ENCODE measurements around the gene PIK3C2A.

PIK3C2A gene

DNA sequence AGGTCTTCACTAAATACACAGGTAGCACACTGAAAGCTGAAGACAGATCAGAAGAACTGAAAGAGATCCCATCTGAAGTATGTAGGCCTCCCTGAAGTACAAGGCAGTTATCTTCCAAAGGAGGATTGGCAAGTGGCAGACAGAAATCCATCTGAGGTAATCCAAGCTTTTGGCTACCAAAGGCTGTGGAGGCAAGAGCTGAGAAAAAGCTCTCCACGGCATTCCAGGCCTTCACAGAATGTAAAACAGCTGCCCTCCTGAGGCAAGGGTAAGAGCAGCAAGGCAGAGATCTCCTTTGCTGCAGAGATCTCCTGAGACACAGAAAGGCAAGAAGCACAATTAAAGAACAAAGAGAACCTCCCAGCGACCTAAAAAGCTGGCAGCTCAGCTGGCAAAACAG, 19.1 kb downstream of the PIK3C2A start:
- no peak for TF ChIP-seq EGR1 (IDR thresholded peaks at IDR 0.05)
- TF ChIP-seq, protein P1, sequence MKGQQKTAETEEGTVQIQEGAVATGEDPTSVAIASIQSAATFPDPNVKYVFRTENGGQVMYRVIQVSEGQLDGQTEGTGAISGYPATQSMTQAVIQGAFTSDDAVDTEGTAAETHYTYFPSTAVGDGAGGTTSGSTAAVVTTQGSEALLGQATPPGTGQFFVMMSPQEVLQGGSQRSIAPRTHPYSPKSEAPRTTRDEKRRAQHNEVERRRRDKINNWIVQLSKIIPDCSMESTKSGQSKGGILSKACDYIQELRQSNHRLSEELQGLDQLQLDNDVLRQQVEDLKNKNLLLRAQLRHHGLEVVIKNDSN (IDR thresholded peaks at IDR 0.05), result no peak
- TF ChIP-seq, protein P2, sequence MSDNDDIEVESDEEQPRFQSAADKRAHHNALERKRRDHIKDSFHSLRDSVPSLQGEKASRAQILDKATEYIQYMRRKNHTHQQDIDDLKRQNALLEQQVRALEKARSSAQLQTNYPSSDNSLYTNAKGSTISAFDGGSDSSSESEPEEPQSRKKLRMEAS (IDR thresholded peaks at IDR 0.05), result no peak
- no peak for TF ChIP-seq TAF1 (IDR thresholded peaks at IDR 0.05; ENCODE audit: low read depth)
- no peak for TF ChIP-seq RAD21 (IDR thresholded peaks at IDR 0.05; ENCODE audit: low read depth)
- TF ChIP-seq FOXM1 (IDR thresholded peaks at IDR 0.05; ENCODE audit: borderline replicate concordance, low read depth), result no peak
- TF ChIP-seq ZBTB7A (IDR thresholded peaks at IDR 0.05; ENCODE audit: low read depth), result no peak
- no peak for TF ChIP-seq TEAD4 (IDR thresholded peaks at IDR 0.05)
- TF ChIP-seq CEBPB (IDR thresholded peaks at IDR 0.05), result no peak

DNA sequence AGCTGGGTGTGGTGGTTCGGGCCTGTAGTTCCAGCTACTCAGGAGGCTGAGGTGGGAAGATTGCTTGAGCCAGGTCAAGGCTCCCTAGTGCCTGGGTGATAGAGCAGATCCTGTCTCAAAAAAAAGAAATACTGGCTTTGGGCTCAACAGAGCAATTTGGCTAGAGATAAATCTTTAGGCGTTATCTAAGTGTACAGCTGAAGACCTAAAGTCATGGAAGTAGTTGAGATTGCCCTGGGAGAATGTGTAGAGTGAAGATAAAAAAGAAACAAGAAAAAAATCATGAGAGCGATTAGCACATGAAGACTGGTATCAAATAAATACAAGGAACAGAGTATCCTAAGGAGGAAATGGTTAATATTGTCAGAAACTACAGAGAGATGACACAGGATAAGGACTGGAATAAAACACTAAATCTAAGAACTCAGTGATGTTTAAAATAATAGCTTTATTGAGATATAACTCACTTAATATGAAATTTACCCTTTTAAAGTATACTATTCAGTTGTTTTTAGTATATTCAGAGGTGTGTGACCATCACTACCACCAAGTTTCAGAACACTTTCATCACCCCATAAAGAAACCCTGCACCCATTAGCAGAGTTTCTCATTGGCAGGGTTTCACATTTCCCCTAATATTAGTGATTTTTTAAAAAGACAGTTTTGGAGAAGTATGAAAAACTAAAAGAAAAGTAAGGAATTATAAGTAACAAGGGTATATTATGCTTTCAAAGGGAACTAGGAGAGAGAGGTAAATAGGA, 20.7 kb downstream of the PIK3C2A start:
- TF ChIP-seq EP300 (IDR thresholded peaks at IDR 0.05; ENCODE audit: borderline replicate concordance) (no peak), YY1 (IDR thresholded peaks at IDR 0.05; ENCODE audit: low read depth) (no peak)

DNA sequence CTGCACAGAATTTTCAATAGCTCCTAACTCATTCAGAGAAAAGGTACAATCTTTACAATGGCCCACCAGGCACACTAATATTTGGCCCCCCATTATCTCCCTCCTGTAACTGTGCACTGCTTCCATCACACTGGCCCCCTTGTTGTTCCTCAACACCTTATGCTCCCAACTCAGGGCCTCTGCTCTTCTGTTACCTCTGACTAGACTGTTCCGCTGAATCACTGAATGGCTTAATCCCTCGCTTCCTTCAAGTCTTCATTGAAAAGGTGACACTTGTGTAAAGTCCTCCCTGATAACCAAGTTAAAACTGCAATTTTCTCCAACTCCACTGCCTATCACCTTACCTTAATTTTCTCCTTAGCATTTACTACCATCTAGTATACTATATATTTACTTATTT, 21.8 kb downstream of the PIK3C2A start:
- TF ChIP-seq, protein P2 (IDR thresholded peaks at IDR 0.05), result no peak
- no peak for TF ChIP-seq EP300 (IDR thresholded peaks at IDR 0.05; ENCODE audit: borderline replicate concordance)
- no peak for TF ChIP-seq TCF12 (IDR thresholded peaks at IDR 0.05; ENCODE audit: low read depth)
- TF ChIP-seq, protein P1 (IDR thresholded peaks at IDR 0.05), result no peak
- TF ChIP-seq TAF1 (IDR thresholded peaks at IDR 0.05; ENCODE audit: low read depth), result no peak
- no peak for TF ChIP-seq CEBPB (IDR thresholded peaks at IDR 0.05)
- TF ChIP-seq, protein P3, sequence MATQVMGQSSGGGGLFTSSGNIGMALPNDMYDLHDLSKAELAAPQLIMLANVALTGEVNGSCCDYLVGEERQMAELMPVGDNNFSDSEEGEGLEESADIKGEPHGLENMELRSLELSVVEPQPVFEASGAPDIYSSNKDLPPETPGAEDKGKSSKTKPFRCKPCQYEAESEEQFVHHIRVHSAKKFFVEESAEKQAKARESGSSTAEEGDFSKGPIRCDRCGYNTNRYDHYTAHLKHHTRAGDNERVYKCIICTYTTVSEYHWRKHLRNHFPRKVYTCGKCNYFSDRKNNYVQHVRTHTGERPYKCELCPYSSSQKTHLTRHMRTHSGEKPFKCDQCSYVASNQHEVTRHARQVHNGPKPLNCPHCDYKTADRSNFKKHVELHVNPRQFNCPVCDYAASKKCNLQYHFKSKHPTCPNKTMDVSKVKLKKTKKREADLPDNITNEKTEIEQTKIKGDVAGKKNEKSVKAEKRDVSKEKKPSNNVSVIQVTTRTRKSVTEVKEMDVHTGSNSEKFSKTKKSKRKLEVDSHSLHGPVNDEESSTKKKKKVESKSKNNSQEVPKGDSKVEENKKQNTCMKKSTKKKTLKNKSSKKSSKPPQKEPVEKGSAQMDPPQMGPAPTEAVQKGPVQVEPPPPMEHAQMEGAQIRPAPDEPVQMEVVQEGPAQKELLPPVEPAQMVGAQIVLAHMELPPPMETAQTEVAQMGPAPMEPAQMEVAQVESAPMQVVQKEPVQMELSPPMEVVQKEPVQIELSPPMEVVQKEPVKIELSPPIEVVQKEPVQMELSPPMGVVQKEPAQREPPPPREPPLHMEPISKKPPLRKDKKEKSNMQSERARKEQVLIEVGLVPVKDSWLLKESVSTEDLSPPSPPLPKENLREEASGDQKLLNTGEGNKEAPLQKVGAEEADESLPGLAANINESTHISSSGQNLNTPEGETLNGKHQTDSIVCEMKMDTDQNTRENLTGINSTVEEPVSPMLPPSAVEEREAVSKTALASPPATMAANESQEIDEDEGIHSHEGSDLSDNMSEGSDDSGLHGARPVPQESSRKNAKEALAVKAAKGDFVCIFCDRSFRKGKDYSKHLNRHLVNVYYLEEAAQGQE (IDR thresholded peaks at IDR 0.05; ENCODE audit: low read depth), result no peak
- no peak for TF ChIP-seq TEAD4 (IDR thresholded peaks at IDR 0.05)
- no peak for TF ChIP-seq FOXM1 (IDR thresholded peaks at IDR 0.05; ENCODE audit: borderline replicate concordance, low read depth)
- TF ChIP-seq NFIC (IDR thresholded peaks at IDR 0.05), result no peak
- no peak for TF ChIP-seq ZBTB7A (IDR thresholded peaks at IDR 0.05; ENCODE audit: low read depth)
- TF ChIP-seq EGR1 (IDR thresholded peaks at IDR 0.05), result no peak
- no peak for TF ChIP-seq YY1 (IDR thresholded peaks at IDR 0.05; ENCODE audit: low read depth)
- TF ChIP-seq CREB1 (IDR thresholded peaks at IDR 0.05; ENCODE audit: low read depth), result no peak
- TF ChIP-seq RAD21 (IDR thresholded peaks at IDR 0.05; ENCODE audit: low read depth), result no peak

DNA sequence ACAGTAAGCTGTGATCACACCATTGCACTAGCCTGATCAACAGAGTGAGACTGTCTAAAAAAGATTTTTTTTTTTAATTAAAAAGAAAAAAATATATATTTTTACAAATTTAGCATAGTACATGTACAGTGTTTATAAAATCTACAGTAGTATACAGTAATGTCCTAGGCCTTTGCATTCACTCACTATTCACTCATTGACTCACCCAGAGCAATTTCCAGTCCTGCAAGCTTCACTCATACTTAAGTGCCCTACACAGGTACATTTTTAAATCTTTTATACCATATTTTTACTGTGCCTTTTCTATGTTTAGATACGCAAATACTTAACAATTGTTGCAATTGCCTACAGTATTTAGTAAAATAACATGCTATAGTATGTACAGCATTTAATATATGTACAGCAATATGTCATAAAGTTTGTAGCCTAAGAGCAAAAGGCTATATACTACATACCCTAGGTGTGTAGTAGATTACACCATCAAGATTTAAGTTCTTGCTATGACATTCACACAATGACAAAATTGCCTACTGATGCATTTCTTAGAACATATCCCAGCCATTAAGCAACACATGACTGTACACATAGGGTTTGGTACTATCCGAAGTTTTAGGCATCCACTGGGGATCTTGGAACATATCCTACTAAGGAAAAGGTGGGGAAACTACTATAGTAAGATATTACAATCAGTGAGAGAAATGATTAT, 22.8 kb downstream of the PIK3C2A start:
- TF ChIP-seq TCF12 (IDR thresholded peaks at IDR 0.05; ENCODE audit: low read depth), result no peak
- no peak for TF ChIP-seq CREB1 (IDR thresholded peaks at IDR 0.05; ENCODE audit: low read depth)
- TF ChIP-seq CEBPB (IDR thresholded peaks at IDR 0.05), result no peak
- TF ChIP-seq EGR1 (IDR thresholded peaks at IDR 0.05), result no peak
- no peak for TF ChIP-seq ZBTB7A (IDR thresholded peaks at IDR 0.05; ENCODE audit: low read depth)
- TF ChIP-seq, protein P3 (IDR thresholded peaks at IDR 0.05; ENCODE audit: low read depth), result no peak
- TF ChIP-seq, protein P2 (IDR thresholded peaks at IDR 0.05), result no peak
- TF ChIP-seq TEAD4 (IDR thresholded peaks at IDR 0.05), result no peak
- TF ChIP-seq NFIC (IDR thresholded peaks at IDR 0.05), result no peak
- TF ChIP-seq TAF1 (IDR thresholded peaks at IDR 0.05; ENCODE audit: low read depth), result no peak
- no peak for TF ChIP-seq YY1 (IDR thresholded peaks at IDR 0.05; ENCODE audit: low read depth)
- TF ChIP-seq, protein P1 (IDR thresholded peaks at IDR 0.05), result no peak
- TF ChIP-seq EP300 (IDR thresholded peaks at IDR 0.05; ENCODE audit: borderline replicate concordance), result no peak
- TF ChIP-seq FOXM1 (IDR thresholded peaks at IDR 0.05; ENCODE audit: borderline replicate concordance, low read depth), result no peak
- no peak for TF ChIP-seq RAD21 (IDR thresholded peaks at IDR 0.05; ENCODE audit: low read depth)

DNA sequence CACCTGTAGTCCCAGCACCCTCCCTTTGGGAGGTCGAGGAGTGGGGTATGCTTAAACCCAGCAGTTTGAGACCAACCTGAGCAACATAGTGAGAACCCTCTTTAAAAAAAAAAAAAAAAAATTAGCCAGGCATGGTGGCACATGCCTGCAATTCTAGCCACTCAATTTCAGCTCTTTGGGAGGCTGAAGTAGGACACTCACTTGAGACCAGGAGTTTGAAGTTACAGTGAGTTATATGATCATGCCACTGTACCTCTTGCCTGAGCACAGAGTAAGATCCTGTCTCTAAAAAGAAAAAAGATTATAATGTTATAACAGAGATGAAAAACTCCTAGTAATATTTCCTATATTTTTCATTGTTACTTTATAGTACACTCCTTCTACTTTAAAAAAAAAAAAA, 23.9 kb downstream of the PIK3C2A start:
- no peak for TF ChIP-seq TAF1 (IDR thresholded peaks at IDR 0.05; ENCODE audit: low read depth)
- no peak for TF ChIP-seq YY1 (IDR thresholded peaks at IDR 0.05; ENCODE audit: low read depth)
- TF ChIP-seq EGR1 (IDR thresholded peaks at IDR 0.05), result no peak
- no peak for TF ChIP-seq NFIC (IDR thresholded peaks at IDR 0.05)
- no peak for TF ChIP-seq TEAD4 (IDR thresholded peaks at IDR 0.05)
- TF ChIP-seq, protein P1 (IDR thresholded peaks at IDR 0.05), result no peak
- no peak for TF ChIP-seq EP300 (IDR thresholded peaks at IDR 0.05; ENCODE audit: borderline replicate concordance)
- no peak for TF ChIP-seq RAD21 (IDR thresholded peaks at IDR 0.05; ENCODE audit: low read depth)
- TF ChIP-seq FOXM1 (IDR thresholded peaks at IDR 0.05; ENCODE audit: borderline replicate concordance, low read depth), result no peak
- TF ChIP-seq, protein P2 (IDR thresholded peaks at IDR 0.05), result no peak
- TF ChIP-seq, protein P3 (IDR thresholded peaks at IDR 0.05; ENCODE audit: low read depth), result no peak
- no peak for TF ChIP-seq ZBTB7A (IDR thresholded peaks at IDR 0.05; ENCODE audit: low read depth)
- TF ChIP-seq TCF12 (IDR thresholded peaks at IDR 0.05; ENCODE audit: low read depth), result no peak
- no peak for TF ChIP-seq CREB1 (IDR thresholded peaks at IDR 0.05; ENCODE audit: low read depth)
- TF ChIP-seq CEBPB (IDR thresholded peaks at IDR 0.05), result no peak

Data from Ishikawa (cell line).